GM12873 (cell line): ENCODE measurements around the gene GNA12.

ENCODE experiments used
- TF ChIP-seq, protein P1 (sequence below): IDR thresholded peaks from 2 replicates; pipeline ENCODE4 v1.5.1; 2012; ENCODE audit warnings: low read depth, mild to moderate bottlenecking, moderate library complexity, low read length, control low read depth; ENCODE audit not compliant: insufficient read depth; ENCODE audit errors: missing control alignments

Gene GNA12

DNA sequence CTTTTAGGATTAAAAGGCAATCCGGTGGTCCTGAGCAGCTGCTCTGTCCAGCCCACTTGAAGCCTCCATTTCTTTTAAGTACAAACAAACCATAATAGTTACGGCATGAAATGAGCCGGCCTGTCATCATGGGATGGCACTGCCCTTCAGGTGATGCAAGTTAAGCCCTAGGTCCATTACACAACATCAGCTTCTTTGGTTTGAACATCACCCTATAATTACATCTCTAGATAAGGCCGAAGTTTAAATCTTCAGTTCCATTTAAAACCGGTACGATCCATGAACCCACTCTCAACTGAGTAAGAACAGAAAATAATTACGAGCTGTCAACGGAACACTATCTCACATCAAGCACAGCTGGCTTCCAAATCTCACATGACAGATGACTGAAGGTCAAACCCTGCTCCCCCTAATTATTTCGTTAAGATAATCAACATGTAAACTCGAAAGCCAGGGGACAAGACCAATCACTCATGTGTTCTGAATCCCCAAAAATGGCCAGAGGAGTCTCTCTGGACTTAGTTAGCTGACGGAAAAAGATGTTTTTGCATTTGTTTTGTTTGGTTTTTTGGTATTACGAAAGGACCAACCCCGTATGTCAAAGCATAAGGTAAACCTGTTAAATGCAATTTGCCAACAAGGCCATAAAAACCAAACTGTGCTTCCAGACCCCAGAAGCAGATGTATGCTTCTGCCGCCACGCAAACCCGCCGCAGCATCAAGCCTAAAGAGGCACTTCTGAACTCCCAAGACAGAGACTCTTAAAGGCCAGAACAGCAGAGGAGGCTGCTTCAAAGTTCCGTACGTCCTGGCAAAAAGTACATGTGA is 10.8 kb downstream of the GNA12 start:
- TF ChIP-seq, protein P1, sequence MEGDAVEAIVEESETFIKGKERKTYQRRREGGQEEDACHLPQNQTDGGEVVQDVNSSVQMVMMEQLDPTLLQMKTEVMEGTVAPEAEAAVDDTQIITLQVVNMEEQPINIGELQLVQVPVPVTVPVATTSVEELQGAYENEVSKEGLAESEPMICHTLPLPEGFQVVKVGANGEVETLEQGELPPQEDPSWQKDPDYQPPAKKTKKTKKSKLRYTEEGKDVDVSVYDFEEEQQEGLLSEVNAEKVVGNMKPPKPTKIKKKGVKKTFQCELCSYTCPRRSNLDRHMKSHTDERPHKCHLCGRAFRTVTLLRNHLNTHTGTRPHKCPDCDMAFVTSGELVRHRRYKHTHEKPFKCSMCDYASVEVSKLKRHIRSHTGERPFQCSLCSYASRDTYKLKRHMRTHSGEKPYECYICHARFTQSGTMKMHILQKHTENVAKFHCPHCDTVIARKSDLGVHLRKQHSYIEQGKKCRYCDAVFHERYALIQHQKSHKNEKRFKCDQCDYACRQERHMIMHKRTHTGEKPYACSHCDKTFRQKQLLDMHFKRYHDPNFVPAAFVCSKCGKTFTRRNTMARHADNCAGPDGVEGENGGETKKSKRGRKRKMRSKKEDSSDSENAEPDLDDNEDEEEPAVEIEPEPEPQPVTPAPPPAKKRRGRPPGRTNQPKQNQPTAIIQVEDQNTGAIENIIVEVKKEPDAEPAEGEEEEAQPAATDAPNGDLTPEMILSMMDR, result no peak

DNA sequence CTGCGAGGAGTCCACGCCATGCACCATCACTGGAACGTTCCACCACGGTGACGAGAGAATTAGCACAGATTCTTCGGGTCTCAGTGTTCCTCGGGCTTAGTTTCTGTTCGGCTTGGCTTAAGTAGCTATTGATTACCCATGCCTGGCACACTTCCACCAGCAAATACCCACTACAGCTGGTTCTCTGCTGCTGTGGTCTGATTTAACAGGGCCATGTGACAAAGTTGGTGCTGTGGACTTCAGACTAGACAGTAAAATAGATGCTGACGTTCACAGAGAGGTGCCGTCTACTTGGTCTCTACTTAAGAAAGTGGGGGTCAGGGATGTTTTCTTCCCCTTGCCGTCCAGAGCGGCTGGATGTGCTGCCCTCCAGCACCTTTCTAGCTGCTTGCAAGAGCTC is 11.6 kb downstream of the GNA12 start:
- TF ChIP-seq, protein P1, result no peak

DNA sequence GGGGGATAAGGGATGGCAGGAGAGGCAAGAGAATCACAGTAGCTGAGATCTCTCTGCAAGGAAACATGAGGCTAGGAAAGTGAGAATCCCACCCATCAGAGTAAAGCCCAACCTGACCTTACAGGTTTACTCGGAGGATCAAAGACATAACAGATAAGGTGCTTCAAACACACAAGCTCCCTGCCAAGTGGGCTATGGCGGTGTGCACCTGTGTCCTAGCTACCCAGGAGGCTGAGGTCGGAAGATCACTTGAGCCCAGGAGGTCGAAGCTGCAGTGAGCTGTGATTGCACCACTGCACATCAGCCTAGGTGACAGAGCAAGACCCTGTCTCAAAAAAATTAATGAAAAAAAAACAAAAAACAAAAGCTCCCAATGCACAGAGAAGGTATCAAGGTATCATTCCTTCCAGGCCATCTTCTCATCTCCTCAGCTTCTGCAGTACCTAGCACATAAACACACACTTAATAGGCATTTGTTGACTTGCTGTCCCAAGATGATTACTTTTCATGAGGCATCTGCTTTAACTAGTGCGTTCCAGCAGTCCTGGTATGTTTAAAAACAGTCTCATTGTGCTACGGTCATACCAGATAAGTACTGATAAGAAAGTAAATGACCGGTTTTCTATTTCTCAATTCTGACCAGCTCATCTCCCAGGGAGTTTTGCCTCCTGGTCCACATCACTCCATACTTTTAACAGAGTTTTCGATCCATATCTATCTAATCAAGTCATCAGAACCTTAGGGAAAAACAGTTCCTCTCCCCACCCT is 13.3 kb downstream of the GNA12 start:
- TF ChIP-seq, protein P1, result no peak

DNA sequence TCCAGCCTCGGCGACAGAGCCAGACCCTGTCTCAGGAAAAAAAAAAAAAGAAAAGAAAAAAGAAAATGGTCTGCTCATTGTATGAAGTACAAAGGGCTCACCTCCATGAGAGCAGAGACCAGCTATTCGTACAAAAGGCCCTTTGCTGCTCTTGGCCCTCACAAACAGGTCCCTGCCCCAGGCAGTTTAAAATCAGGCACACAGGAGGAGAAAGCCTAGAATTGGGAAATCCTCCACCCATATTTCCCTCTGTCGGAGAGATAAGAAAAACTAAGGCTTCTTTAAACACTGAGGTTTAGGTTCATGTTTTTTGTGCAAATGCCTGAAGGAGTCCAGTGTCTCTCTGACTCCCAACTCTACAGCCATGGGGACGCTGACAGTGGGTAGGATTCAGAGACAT is 15.1 kb downstream of the GNA12 start:
- TF ChIP-seq, protein P1, result no peak

DNA sequence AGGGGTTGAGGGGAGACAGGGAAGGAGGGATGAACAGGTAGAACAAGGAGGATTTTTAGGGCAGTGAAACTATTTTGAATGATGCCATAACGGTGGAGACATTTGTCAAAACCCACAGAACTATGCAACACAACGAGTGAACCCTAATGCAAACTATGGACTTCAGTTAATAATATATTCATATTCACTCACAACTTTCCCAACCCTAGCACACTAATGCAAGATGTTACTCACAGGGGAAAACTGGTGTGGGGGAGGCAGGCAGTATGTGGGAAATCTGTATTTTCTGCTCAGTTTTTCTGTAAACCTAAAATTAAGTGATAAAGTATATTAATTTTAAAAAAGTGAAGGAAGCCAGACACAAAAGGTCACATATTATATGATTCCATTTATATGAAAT is 17.3 kb downstream of the GNA12 start:
- TF ChIP-seq, protein P1, result no peak

DNA sequence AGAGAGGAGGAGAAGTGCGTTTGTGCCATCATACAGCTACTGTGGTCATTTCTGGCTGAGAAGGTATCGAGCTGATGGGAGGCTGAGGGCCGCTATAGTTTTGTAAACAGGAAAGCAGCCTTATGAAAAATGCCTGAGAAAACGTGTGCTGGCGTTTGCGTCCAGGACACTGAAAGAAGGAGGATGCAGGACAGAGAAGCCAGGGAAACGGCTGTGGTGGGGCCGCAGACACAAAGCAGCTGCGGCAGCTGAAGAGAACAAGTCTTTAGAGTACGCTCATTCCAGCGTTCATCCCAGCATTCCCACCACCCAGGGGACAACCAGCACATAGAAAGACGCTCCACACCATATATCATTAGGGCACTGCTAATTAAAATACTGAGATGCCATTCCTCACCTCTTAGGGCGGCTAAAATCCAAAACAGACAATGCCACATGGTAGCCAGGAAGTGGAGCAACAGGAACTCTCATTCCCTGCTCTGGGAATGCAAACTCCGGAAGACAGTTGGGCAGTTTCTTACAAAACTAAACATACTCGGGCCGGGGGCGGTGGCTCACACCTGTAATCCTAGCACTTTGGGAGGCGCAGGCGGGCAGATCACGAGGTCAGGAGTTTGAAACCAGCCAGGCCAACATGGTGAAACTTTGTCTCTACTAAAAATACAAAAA is 18.4 kb downstream of the GNA12 start:
- TF ChIP-seq, protein P1, result no peak

DNA sequence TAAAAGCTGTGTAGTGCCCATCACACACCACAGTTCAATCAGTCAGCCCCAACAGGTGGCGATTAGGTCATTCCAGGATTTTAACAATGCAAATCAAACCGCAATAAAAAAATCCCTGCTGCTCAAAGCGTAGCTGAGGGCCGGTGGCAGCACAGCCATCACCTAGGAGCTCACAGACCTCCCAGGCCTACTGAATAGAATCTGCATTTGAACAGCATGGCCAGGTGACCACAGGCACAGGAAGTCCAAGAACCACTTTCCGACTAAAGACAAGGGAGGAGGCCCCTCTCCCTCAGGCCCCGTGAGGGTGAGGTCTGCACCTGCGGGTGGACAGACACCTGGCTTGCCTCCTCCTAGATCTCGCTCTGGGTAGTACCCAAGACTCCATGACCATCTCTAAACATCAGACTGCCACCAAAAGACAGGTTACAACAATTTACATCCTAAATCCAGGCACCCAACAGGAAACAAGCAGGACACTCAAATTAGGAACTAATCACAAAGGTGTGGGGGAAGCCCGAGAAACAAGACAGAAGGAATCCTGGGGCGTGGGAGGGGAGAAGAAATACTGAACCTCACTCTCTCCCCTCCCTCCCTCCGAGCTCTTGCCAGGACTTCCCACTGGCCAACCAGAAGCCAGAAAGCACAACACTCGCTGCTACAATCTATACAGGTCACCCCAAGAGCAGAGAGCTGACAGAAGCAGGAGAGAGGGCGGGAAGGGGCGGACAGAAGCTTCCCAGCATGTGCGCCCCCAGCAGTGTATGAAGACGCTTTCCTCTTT is 19.2 kb downstream of the GNA12 start:
- TF ChIP-seq, protein P1, result no peak
